DMS53 treated with DMSO at 0.1 percent for 48 hours (cell line): Measurements from ENCODE around the gene CEBPG.

ENCODE experiments used
- DNase-seq: peaks from one replicate; lab custom pipeline; 2025; ENCODE audit not compliant: unreplicated experiment; lab: John Stamatoyannopoulos, UW

CEBPG gene

GRCh38 chr19:33394723-33395560, 21.4 kb downstream of the CEBPG start:
- no peak for DNase-seq

GRCh38 chr19:33395561-33396550, 22.3 kb downstream of the CEBPG start:
- DNase-seq = no peak

GRCh38 chr19:33396701-33397535, 23.4 kb downstream of the CEBPG start:
- no peak for DNase-seq

- no peak for DNase-seq
Measured at GRCh38 chr19:33397536-33398360, 24.2 kb downstream of the CEBPG start.

- DNase-seq = no peak
Measured at GRCh38 chr19:33398361-33399060, 25.0 kb downstream of the CEBPG start.

- DNase-seq = no peak
Measured at GRCh38 chr19:33399081-33399744, 25.7 kb downstream of the CEBPG start.

- DNase-seq = no peak
Measured at GRCh38 chr19:33399745-33400681, 26.5 kb downstream of the CEBPG start.

- DNase-seq = no peak
Measured at GRCh38 chr19:33400856-33401682, 27.6 kb downstream of the CEBPG start.

- DNase-seq = no peak
Measured at GRCh38 chr19:33401683-33402420, 28.3 kb downstream of the CEBPG start.

- no peak for DNase-seq
Measured at GRCh38 chr19:33402421-33403220, 29.1 kb downstream of the CEBPG start.

GRCh38 chr19:33403221-33403972, 29.9 kb downstream of the CEBPG start:
- no peak for DNase-seq

- no peak for DNase-seq
Measured at GRCh38 chr19:33403973-33404304, 30.4 kb downstream of the CEBPG start.

GRCh38 chr19:33404506-33405253, 31.2 kb downstream of the CEBPG start:
- DNase-seq = no peak

- DNase-seq = no peak
Measured at GRCh38 chr19:33405254-33405552, 31.7 kb downstream of the CEBPG start.
